GM18858 (cell line): ENCODE results near the gene ARL8B.
A peak's percentile ranks its signal among the peaks of the same experiment; 100 is the strongest.
"Not testable (repeated sequence)": the region's sequence is repeated elsewhere in the genome, so short reads cannot be mapped to it uniquely, and the experiment has no call there.

Experiments
- ATAC-seq: cut with Tn5 transposase; IDR thresholded peaks from one replicate; pipeline ENCODE4 v1.9.1; 2021; ENCODE audit not compliant: unreplicated experiment

The ARL8B gene

DNA sequence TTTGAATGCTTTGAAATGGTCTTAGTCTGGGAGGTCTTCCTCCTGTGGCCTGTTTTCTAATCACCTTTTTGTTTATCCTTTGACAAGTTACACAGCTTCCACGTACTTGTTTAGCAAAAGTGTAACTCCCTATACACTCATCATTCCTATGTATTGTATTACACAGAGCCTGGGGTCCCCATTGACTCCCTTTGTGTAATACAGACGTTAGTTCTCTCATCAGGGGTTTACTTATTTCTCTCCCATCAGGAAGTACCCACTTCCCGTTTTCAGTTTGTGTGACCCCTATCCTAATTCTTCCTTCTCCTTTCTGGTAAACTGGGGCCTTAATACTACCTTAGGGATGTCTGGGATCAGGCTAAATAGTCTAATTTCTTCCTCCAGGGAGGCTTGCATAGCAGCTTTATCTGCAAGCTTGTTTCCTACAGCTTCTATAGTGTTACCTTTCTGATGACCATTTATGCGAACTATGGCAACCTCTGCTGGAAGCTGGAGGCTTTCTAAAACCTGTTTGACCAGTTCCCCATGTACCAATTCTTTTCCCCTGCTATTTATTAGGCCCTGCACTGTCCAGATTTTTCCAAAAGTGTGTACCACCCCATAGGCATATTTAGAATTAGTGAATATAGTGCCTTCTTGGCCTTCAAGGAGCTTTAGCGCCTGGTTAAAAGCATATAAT, 22.4 kb downstream of the ARL8B start:
- ATAC-seq: no peak

DNA sequence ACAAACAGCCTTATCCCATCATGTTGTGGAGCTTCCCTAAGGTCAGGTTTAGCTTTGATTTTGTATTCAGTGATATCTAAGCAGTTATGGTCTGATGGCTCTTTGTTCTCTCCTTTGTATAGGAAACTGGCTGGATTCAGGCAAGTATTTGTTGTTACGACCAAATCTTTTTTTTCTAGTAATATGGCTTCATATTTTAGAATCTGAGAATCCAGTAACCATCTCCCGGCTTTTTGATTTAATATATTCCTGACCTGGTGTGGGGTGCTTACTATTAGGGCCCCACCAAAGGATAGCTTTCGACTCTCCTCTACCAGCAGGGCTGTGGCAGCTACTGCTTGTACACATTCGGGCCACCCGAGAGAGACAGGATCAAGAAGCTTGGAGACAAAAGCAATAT, 23.0 kb downstream of the ARL8B start:
- ATAC-seq: no peak

DNA sequence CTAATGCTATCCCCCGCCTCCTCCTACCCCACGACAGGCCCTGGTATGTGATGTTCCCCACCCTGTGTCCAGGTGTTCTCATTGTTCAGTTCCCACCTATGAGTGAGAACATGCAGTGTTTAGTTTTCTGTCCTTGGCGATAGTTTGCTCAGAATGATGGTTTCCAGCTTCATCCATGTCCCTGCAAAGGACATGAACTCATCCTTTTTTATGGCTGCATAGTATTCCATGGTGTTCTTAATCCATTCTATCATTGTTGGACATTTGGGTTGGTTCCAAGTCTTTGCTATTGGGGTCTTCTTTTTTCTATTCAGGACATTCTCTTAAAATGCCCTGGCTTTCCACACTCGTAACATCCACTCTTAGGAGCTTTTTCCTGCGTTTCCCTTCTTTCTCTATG, 25.1 kb downstream of the ARL8B start:
- ATAC-seq: not testable (repeated sequence)

DNA sequence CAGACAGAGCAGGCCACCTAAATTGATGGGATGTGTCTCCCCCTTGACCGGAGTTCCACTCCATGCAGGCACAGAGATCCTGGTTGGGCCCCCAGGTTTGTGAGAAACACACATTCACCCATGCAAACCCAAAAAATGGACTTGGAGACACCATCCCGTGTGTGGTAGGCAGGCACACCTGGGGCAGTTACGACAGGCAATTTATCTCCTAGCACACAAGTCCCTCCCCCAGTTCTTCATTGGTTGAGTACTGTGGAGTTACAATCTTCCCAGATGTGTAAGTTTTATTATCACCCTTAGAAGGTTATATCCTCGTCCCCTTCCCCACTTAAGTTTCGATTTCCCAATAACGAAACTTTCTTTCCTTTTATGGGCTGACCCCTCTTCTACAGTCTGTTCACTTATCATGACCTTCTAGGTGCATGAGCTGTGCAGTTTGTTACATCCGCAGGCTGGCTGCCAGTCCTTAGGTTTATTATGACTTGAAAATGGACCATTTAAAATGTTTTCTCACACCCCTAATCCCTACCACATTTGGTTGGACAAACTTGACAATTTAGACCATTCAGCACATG, 27.3 kb downstream of the ARL8B start:
- ATAC-seq: no peak

DNA sequence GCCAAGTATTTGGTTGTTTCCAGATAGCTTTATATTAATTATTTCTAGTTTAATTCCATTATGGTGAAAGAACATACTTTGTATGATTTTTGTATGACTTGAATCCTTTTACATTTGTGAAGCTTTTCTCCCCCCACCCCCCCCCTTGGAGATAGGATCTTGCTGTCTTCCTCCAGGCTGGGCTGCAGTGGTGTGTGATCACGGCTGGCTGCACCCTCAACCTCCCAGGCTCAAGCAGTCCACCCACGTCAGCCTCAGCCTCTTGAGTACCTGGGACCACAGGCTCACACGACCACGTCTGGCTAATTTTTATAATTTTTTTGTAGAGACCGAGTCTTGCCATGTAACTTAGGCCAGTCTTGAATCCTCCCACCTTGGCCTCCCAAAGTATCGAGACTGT, 29.5 kb downstream of the ARL8B start:
- no peak for ATAC-seq

DNA sequence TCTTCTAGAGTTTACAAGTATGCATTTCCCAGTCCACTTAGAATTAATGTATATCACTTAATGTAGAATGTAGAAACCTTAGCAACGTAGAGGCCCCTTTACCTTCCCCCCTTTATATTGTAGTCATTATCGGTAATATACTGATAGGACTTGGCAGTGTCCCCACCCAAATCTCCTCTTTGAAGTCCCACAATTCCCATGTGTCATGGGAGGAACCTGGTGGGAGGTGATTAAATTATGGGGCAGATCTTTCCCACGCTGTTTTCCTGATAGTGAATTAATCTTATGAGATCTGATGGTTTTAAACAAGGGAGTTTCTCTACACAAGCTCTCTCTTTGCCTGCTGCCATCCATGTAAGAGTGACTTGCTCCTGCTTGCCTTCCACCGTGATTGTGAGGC, 31.0 kb downstream of the ARL8B start:
- ATAC-seq: no peak

DNA sequence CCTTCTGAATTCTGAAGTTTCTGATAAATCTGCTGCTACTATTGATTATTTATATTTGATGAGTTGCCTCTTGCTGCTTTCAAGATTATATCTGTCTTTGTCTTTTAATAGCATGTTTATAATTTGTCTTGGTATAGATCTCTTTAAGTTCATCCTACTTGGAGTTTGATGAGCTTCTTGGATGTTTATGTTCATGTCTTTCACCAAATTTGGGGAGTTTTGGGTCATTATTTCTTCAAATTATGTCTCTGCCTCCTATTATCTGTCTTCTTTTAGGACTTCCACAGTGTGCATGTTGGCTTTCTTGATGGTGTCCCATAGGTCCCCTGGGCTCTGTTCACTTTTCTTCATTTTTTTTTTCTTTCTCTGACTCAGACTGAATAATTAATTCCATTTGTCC, 33.1 kb downstream of the ARL8B start:
- no peak for ATAC-seq

DNA sequence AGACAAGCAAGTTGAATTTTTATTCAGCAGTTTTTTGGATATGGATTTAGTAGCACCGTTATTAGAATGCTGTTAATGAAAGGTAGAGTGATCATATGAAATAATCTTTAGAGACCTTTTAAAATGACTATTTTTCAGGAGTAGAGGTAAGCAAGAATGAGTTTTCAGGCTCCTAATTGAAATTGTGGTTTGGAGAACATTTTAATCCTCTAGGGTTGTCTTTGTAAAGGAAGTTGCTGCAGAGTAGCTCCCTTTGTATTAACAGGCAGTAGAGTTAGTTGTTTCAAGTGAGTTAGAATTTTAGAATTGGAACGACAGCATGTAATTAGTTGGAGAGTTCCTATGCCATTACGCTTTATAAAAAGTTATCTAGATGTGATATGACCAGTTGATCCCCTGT, 38.2 kb downstream of the ARL8B start:
- no peak for ATAC-seq

DNA sequence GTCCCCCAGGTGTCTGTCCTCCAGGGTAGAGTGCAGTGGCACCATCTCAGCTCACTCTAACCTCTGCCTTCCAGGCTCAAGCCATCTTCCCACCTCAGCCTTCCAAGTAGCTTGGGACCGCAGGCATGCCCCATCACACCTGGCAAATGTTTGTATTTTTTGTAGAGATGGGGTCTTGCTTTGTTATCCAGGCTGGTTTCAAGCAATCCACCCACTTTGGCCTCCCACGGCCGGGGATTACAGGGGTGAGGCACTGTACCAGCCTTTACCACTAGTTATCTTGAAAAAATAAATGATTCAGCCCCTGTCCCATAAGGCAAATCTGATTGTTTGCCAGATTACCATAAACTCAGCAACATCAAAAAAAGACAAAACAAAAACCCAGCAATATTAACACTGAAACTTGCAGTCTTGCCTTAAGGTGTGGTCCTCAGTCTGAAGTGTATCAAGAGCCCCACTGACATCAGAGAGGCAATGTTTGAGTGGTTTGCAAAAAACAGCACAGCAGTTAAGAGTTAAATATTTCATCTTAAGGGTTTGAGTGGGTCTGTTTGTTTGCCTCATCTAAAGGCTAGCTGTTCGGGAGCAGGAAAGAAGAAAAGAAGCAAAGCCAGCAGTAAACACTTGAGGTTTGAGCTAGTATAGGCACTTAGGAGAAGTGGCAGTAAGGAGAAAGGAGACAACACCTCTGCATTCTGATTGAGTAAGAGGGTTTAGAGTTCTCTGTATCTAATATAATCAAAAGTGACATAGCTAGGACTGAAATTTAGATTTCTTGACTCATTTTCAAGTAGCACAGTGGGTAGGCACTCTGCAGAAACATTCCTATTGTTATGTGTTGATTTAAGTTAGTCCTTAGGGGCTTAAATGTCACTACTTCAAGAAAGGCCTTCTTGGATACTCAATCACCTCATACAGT, 39.1 kb downstream of the ARL8B start:
- no peak for ATAC-seq

DNA sequence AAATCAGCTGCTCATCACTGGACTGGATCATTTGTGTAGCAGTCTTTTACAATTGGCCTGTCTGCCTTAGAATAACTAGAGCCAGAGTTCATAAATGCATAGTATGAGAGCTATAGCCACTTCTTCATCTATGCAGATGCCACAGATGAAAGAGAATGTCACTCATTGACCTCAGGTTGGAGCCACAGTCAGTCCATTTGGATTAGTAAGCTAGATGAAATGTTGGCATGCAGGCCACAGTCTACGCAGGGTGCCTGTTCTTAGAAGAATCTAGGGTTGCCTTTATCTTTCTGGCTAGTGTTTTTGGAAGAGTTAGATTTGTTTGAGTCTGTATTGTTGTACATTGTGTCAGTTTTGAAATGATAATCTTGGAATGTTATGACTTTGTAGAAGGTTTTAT, 40.0 kb downstream of the ARL8B start:
- ATAC-seq: no peak

DNA sequence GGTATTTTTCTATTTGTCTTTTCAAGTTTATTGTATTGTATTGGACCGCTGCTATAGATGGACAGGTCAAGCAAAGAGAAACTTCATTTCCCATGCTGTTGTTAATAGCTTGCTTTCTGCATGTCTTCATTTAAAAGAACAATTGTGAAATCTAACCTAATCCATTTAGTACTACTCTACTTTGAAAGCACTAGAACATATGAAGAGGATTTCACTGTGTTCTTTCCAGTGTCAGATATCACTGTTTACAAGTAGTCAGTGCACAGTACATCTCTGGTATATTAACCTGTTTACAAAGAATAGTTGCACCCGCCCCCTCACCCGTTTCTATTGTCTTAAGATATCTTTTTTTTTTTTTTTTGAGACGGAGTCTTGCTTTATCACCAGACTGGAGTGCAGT, 43.6 kb downstream of the ARL8B start:
- no peak for ATAC-seq

DNA sequence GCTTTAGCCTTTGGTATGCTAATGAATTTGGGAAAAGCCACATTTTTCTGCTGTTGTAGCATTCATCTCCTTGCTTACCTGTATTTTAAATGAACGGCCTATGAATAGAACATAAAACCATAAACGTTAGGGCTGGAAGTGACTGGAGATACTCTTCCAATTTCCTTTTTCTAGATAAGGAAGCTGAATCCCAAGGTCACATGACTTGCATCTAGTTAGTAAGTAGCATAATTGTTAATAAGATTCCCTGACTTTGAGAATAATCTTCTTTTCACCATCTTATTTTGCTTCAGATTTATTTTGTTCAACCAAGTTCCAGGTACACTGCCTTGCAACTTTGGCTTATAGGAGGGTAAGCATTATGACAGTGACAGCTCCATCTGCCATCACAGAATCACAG, 44.8 kb downstream of the ARL8B start:
- no peak for ATAC-seq

DNA sequence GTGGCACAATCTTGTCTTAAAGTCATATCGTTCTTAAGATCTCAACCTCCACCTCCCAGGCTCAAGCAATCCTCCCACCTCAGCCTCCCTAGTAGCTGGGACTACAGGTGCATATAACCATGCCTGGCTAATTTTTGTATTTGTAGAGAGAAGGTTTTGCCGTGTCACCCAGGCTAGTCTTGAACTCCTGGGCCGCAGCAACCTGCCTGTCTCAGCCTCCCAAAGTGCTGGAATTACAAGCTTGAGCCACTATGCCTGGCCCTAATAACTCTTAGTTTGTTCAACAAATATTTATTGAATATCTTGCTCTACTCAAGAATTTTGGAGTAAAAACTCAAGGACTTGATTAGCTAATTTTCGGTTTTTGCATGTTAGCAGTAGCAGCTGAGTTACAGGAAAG, 46.0 kb downstream of the ARL8B start:
- ATAC-seq: no peak

DNA sequence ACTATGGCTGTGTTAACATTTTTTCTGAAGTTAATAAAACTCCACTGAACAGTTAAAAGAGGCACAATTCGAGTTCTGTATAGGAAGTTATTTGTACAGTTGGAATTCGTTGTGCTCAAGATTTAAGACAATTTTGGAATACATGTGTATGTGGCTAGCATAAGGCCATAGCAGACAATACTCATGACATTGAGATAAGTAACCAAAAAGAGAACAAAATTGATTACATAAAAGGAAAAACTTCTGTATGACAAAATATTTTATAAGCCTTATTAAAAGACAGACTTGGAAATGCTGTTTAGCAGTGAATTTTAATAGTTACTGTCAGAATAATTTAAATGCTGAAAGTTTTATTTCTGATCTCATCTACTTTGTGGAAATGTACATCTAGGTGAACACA, 47.7 kb downstream of the ARL8B start:
- no peak for ATAC-seq

DNA sequence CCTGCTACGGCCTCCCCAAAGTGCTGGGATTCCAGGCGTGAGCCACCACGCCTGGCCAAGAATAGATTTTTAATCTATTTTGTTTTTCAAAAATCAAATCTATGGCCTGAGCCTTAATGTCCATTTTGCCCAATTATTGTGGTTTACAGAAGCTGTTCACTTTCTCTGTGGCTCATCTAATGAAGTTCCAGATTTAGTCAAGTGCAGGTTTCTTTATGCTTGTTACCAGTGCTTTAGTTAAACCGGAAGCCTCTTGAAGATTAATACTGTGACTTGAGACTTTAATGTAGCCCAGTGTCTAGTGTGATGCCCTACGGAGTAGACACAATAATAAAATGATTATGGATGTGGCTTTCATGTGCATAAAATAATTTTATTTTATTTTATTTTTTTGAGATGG, 48.9 kb downstream of the ARL8B start:
- ATAC-seq: no peak

DNA sequence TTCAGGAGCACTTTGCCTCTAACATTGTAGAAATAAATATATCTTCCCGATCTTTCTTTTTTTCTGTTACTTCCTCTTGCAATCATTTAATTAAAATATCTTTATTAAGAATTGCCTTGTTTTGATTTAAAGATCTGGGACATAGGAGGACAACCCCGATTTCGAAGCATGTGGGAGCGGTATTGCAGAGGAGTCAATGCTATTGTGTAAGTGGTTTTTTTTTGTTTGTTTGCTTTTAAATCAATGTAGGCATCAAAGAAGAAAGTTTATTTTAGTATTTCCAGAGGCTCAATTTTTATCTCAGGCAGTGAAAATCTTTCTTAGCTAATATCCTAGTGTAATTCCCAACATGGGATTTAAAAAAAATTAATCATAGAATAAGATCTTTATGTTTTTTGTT, 49.9 kb downstream of the ARL8B start:
- no peak for ATAC-seq

DNA sequence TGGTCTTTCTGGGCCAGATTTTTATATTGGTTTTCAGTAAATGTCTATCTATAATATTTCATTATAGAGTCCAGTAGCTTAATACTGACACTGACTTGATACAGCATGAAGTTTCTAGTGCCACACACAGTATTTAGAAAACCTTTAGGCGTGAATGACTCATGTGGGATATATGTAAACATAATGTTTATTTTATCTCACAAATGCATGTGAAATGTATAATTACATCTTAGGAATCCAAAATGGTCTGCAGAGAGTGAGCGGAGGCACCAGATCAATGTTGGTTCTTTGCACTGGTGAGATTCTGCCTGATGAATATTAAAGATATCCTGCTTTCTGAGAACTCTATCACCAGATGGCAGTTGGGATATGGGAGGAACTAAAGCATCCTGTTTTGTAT, 56.9 kb downstream of the ARL8B start:
- ATAC-seq: not testable (repeated sequence)

DNA sequence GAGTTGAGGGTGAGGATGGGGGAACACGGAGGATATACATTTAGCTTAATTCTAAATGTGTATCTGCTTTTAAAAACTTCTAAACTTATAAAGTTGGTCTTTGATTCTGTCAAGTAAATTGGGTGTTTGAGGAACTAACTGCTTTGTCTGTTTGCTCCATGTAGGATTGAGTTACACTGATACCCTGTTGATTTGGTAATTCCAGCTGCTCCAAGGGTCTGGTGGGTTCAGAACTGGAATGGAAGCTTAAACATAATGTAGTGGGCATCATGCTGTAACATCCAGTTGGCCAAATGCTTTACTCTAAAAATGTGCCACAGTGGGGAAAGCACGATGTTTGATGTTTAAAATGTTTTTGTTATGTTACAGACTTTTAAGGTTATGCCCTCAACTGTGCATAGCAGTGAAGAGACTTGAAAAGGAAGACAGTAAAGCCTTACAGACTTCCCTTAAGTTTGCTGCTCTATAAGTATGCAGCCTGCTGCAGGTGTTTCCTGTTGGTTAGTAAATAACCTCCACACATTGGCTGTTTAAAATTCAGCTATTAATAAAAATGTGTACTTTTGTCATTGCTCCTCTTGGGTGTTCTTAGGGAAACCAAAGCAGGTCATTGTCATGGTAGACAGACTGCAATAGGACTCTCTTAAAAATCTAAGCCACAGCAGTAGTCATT, 59.5 kb downstream of the ARL8B start:
- peak; percentile 83 for ATAC-seq

DNA sequence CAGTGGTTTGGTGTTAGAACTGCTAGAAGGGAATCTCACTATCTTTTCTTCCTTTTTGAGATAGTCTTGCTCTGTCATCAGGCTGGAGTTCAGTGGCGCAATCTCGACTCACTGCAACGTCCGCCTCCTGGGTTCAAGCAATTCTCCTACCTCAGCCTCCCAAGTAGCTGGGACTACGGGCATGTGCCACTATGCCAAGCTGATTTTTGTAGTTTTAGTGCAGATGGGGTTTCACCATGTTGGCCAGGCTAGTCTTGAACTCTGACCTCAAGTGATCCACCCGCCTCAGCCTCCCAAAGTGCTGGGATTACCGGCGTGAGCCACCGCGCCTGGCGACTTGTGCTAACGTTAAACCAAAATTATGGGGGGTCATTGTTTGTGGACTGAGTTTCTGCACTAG, 61.6 kb downstream of the ARL8B start:
- not testable (repeated sequence) for ATAC-seq

DNA sequence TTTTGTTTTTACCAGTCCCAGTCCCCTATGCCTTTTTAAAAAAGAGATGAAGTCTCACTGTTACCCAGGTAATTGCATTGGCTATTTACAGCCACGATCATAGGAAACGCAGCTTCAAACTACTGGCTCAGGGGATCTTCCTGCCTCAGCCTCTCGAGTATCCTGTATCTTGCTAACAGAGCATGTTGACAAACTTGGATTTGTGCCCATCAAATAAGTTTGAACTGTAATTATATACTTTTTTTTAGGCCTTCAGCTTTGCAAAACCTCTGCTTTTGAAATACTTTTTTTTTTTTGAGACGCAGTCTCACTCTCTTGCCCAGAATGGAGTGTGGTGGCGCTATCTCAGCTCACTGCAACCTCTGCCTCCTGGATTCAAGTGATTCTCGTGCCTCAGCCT, 62.4 kb downstream of the ARL8B start:
- ATAC-seq: no peak

DNA sequence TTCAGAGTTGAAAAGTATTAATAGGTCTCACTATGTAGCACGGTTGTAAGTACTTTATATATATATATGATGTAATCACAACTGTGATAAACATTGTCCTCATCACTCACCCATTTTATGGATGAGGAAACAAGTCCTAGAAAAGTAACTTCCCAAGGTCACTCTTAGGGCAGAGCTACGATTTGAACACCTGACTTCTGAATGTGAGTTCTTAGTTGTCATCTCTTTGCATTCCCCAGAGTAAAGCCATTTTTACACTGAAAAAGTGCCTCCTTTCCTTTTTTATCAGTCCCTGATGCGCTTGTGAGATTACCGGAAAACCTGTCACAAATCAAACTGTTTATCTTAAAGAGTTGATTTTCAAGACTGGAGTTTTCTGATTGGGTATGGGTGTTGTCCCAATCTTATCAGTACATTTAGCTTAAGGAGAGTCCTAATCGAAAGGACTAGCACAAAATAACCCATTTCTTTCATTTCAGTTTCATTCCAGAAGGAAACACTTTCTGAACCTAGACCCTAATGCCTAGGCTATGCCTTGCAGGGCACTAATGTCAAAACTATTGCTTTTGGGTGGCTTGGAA, 63.1 kb downstream of the ARL8B start:
- no peak for ATAC-seq
